IPS-11a (cell line): ENCODE measurements around the gene MYO1G.
A peak's percentile ranks its signal among the peaks of the same experiment; 100 is the strongest.
"Not testable (repeated sequence)": the region's sequence is repeated elsewhere in the genome, so short reads cannot be mapped to it uniquely, and the experiment has no call there.

Source experiments
- H3K4me3 ChIP-seq: one replicate; pipeline ENCODE4 v1.5.1; 2013; ENCODE audit warnings: low read depth, low read length, control low read depth

MYO1G gene

GRCh38 chr7:44978511-44979366 is at the start of gene MYO1G:
TSS of gene MYO1G (minus strand) at chr7:44979015. CDS start at chr7:44978961, 54 bp downstream.
- no peak within 1 kb of the TSS for H3K4me3 ChIP-seq

DNA sequence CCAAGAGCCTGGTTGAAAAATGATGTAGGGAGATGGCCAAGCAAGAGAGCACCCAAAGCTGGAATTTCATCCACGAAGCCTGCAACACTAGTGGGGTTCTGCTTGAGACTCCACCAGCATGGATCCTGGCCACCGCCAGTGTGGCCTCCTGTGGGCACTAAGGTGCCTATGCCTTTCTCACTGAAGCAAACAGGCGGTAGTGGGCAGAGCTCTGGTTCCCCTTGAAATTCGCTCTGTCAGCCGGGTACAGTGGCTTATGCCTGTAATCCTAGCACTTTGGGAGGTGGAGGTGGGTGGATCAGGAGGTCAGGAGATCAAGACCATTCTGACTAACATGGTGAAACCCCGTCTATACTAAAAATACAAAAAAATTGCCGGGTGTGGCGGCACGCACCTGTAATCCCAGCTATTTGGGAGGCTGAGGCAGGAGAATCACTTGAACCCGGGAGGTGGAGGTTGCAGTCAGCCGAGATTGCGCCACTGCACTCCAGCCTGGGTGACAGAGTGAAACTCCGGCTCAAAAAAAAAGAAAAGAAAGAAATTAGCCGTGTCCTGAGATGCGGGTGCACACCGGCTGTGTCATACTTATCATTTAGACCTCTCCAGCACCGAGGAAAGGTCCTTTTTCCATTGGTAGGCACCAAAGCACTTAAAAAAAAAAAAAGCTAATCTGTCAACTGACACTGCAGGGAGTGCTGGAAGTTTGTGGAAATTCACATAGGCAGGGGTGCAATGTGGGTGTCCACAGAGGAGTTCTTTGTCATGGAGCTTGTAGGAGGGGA is 49.5 kb upstream of the MYO1G start:
- H3K4me3 ChIP-seq = no peak overlapping the region

GRCh38 chr7:45027774-45028114 is 48.9 kb upstream of the MYO1G start:
- H3K4me3 ChIP-seq = no peak overlapping the region

- H3K4me3 ChIP-seq = no peak overlapping the region
Measured at GRCh38 chr7:45026984-45027773, 48.4 kb upstream of the MYO1G start.

GRCh38 chr7:45026013-45026412 is 47.2 kb upstream of the MYO1G start:
- no peak overlapping the region for H3K4me3 ChIP-seq

- H3K4me3 ChIP-seq = not testable (repeated sequence)
Measured at GRCh38 chr7:45025473-45025872, 46.7 kb upstream of the MYO1G start.

GRCh38 chr7:45024126-45024744 is 45.4 kb upstream of the MYO1G start:
- H3K4me3 ChIP-seq = no peak overlapping the region

DNA sequence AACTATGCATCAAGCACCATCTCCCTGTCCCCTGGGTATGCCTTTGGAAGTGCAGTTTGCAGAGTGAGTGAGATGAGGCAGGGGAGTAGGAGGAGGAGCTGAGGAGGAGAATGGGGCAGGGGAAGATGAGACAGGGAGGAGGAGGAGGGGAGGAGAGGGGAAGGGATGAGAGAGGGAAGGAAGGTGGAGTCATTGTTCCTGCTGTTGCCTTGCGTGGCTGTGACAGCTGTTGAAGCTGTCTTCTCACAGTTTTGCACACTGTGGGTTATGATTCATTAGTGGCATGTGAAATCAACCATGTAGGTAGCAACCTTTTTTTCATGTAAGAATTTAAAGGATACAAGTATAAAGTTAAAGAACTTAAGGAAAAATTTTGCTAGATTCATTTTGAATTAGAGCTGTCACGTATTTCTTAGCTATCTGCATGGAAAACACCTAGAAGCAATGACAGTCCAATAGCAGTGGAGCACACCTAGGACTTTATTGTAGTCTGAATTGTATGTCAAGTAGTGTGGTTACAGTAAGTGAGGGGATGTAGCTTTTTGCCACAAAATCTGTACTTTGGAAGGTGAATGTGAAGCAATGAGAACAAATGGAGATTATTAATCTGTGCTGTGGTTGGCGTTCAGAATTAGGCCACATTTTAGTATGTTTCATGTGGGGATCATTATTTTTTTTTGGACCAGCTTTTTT is 42.9 kb upstream of the MYO1G start:
- H3K4me3 ChIP-seq = no peak overlapping the region

DNA sequence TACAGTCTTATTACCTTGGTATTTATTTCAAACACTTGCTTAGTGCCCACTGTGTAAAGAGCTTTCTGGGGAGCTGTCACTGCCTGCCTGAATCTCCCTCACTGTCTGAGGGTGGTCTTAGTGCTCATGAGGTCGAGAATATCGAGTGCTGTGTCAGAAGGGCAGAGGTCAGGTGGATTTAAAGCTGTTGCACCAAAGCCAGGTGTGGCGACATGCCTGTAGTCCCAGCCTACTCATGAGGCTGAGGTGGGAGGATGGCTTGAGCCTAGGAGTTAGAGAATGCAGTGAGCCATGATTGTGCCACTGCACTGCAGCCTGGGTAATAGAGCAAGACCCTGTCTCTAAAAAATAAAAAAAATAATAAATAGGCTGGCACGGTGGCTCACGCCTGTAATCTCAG is 42.1 kb upstream of the MYO1G start:
- H3K4me3 ChIP-seq = no peak overlapping the region

- no peak overlapping the region for H3K4me3 ChIP-seq
Measured at GRCh38 chr7:45017253-45017652, 38.4 kb upstream of the MYO1G start.

DNA sequence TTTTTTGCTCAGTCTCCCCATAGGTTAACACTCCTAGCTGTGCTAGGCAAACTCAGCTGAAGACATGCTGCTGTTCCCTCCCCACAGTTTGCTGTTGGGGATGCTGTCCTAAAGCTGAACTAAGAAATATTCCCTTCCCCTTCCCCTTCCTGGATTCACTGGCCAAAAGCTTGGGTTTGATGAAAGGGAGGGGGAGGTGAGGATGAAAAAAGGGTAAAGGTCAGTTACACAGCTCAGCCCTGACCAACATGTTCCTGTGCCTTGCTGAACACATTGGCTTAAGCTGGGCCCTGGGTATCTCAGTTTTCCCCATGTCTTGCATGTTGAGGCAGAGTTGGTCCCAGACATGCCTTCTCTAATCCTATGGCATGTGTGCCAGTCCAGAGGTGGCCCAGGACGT is 36.5 kb upstream of the MYO1G start:
- no peak overlapping the region for H3K4me3 ChIP-seq

DNA sequence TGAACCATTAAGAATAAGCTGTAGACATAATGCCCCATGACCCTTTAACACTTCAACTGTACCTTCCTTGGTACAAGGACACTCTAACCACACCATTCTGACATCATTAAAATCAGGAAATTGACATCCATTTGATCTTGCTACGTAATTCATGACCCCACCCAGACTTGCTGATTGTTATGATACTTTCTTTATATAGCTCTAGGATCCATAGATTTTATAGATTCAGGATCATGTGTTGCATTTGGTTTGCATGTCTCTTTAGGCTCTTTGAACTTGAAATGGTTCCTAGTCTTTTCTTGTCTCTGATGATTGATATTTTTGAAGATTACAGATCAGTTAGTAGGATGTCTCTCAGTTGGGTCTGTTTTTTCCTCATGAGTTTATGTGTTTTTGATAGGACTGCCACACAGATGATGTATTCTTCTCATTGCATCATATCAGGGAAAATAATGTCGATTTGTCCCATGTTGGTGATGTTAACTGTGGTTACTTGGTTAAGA is 34.7 kb upstream of the MYO1G start:
- no peak overlapping the region for H3K4me3 ChIP-seq

- H3K4me3 ChIP-seq = no peak overlapping the region
Measured at GRCh38 chr7:45007571-45008328, 28.9 kb upstream of the MYO1G start.

DNA sequence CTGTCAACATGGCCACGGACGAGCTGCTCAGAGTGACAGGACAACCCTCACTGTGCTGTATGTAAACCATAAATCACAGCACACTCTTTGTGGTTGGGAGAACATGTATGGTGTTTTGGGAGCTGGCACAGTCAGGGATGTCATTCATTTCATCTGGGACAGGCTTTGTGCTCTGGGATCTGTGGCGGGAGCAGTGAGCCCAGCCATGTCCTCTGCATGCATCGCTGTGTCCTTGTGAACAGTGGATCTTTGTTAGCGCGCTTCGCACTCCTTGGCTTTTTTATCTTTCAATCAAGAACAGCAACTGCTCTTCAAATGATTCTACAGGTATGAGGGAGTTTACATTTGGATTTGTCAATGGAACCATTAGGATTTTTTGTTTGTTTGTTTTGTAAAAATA is 28.3 kb upstream of the MYO1G start:
- H3K4me3 ChIP-seq = no peak overlapping the region

DNA sequence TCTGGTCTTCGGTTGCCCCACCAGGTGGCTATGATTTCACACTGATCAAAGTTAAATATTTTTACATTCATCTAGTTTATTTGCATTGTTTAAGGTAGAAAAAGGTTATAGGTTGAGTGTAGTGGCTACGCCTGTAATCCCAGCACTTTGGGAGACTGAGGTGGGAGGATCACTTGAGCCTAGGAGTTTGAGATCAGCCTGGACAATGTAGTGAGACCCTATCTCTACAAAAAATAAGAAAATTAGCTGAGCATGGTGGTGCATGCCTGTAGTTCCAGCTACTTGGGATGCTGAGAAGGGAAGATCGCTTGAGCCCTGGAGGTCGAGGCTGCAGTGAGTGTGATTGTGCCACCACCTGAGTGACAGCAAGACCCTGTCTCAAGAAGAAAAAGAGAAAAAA is 25.0 kb upstream of the MYO1G start:
- no peak overlapping the region for H3K4me3 ChIP-seq

- H3K4me3 ChIP-seq = no peak overlapping the region
Measured at GRCh38 chr7:45001826-45002225, 23.0 kb upstream of the MYO1G start.

- peak overlapping the region; percentile 49 for H3K4me3 ChIP-seq
Measured at GRCh38 chr7:45001138-45001694, 22.4 kb upstream of the MYO1G start.

- peak within 1 kb of the TSS; percentile 67 for H3K4me3 ChIP-seq
Measured at GRCh38 chr7:45000093-45001032, 21.5 kb upstream of the MYO1G start, which contains the start of gene CCM2. TSS of gene CCM2 (plus strand) at chr7:45000201. CDS start at chr7:45000334, 133 bp downstream.
